Osteoblast (primary cell): ENCODE data around the gene PARP4. TPM values are rescaled to one million over a fixed set of nuclear protein-coding genes. Genes with fewer than 3 reads are reported as not detected.

Source experiments
- DNase-seq: peaks from one replicate; pipeline ENCODE4 v3.0.0; 2011; ENCODE audit warnings: low spot score, mixed read lengths; ENCODE audit not compliant: insufficient read length; ENCODE audit errors: missing footprints
- H2AFZ ChIP-seq: 2 replicates; pipeline ENCODE4 v1.6.0; 2011; ENCODE audit warnings: mild to moderate bottlenecking, low read length
- H3K27ac ChIP-seq: 2 replicates; pipeline ENCODE4 v1.5.1; 2011; ENCODE audit warnings: mild to moderate bottlenecking, low read depth, low read length, moderate library complexity
- H3K27me3 ChIP-seq: 2 replicates; pipeline ENCODE4 v1.6.0; 2012; ENCODE audit warnings: mild to moderate bottlenecking, control low read depth, inconsistent platforms, low read length, moderate library complexity; ENCODE audit not compliant: insufficient read depth
- H3K36me3 ChIP-seq: 2 replicates; pipeline ENCODE4 v1.5.1; 2011; ENCODE audit warnings: mild to moderate bottlenecking, low read length, control low read depth, moderate library complexity; ENCODE audit not compliant: insufficient read depth
- H3K4me1 ChIP-seq: 2 replicates; pipeline ENCODE4 v1.5.1; 2011; ENCODE audit warnings: mild to moderate bottlenecking, low read length, control low read depth, moderate library complexity; ENCODE audit not compliant: insufficient read depth
- H3K4me2 ChIP-seq: 2 replicates; pipeline ENCODE4 v1.6.0; 2011; ENCODE audit warnings: mild to moderate bottlenecking, low read length; ENCODE audit not compliant: insufficient read depth
- H3K4me3 ChIP-seq: fragments of 200-600 bp; sonication (generic); 3 replicates; pipeline ENCODE4 v1.5.1; 2012; ENCODE audit warnings: mild to moderate bottlenecking, low read length, inconsistent platforms; ENCODE audit not compliant: insufficient read depth
- H3K79me2 ChIP-seq: 2 replicates; pipeline ENCODE4 v1.6.0; 2012; ENCODE audit warnings: mild to moderate bottlenecking, low read length, control low read depth, inconsistent platforms; ENCODE audit not compliant: insufficient read depth
- H3K9me3 ChIP-seq: 2 replicates; pipeline ENCODE4 v1.5.1; 2011; ENCODE audit warnings: low read depth, low read length, control low read depth
- H4K20me1 ChIP-seq: 2 replicates; pipeline ENCODE4 v1.6.0; 2012; ENCODE audit warnings: mild to moderate bottlenecking, low read length, control low read depth; ENCODE audit not compliant: insufficient read depth
- CTCF ChIP-seq: IDR thresholded peaks from 2 replicates; pipeline ENCODE4 v1.5.1; 2011; ENCODE audit warnings: mild to moderate bottlenecking, low read depth, low read length, moderate library complexity; ENCODE audit errors: extremely low read depth
- total RNA-seq: library from RNA; depleted of rRNA; stranded (reverse); fragments of >200 nt; gene quantifications from 2 replicates; pipeline ENCODE4 v1.2.3, GENCODE V29; 2012

Gene PARP4
- total RNA-seq, 1 donor, result 63.0 TPM

- Histone ChIP-seq H4K20me1 (no peaks in the 10 kb centered on the region), H3K79me2 (no peaks in the 10 kb centered on the region), H3K9me3 (no peaks in the 10 kb centered on the region), H3K4me1 (no peaks in the 10 kb centered on the region), H3K4me3 (peak overlapping the region; percentile 58), H3K27ac (no peak overlapping the region), H2AFZ (no peak overlapping the region), H3K36me3 (no peaks in the 10 kb centered on the region), H3K4me2 (peak overlapping the region; percentile 67), H3K27me3 (peaks cover 22% of the 10 kb centered on the region)
- no peak for TF ChIP-seq CTCF
- DNase-seq, result no peak
Measured at GRCh38 chr13:24541127-24541475, 28.5 kb upstream of the PARP4 start.

- no peaks in the 10 kb centered on the region for H4K20me1 ChIP-seq
- no peaks in the 10 kb centered on the region for H3K9me3 ChIP-seq
- no peak overlapping the region for H3K4me3 ChIP-seq
- no peaks in the 10 kb centered on the region for H3K79me2 ChIP-seq
- no peak overlapping the region for H3K4me2 ChIP-seq
- no peaks in the 10 kb centered on the region for H3K4me1 ChIP-seq
- no peak overlapping the region for H2AFZ ChIP-seq
- no peak overlapping the region for H3K27ac ChIP-seq
- TF ChIP-seq CTCF, result no peak
- DNase-seq, result no peak
- peaks cover 25% of the 10 kb centered on the region for H3K27me3 ChIP-seq
- no peaks in the 10 kb centered on the region for H3K36me3 ChIP-seq
Measured at GRCh38 chr13:24540236-24541126, 27.9 kb upstream of the PARP4 start.

- Histone ChIP-seq H2AFZ (no peak overlapping the region), H3K27me3 (peaks cover 26% of the 10 kb centered on the region), H3K27ac (no peak overlapping the region), H3K4me3 (no peak overlapping the region), H3K9me3 (no peaks in the 10 kb centered on the region), H3K4me2 (no peak overlapping the region), H3K36me3 (no peaks in the 10 kb centered on the region), H4K20me1 (no peaks in the 10 kb centered on the region), H3K4me1 (no peaks in the 10 kb centered on the region), H3K79me2 (no peaks in the 10 kb centered on the region)
- no peak for DNase-seq
- TF ChIP-seq CTCF, result no peak
Measured at GRCh38 chr13:24539500-24540165, 27.1 kb upstream of the PARP4 start.

GRCh38 chr13:24529478-24529877 is 16.9 kb upstream of the PARP4 start:
- no peaks in the 10 kb centered on the region for H3K79me2 ChIP-seq
- peaks cover 18% of the 10 kb centered on the region for H3K27me3 ChIP-seq
- H3K4me1 ChIP-seq, result no peaks in the 10 kb centered on the region
- no peaks in the 10 kb centered on the region for H3K36me3 ChIP-seq
- H3K4me3 ChIP-seq, result no peak overlapping the region
- DNase-seq, result no peak
- no peak overlapping the region for H2AFZ ChIP-seq
- no peak overlapping the region for H3K4me2 ChIP-seq
- H4K20me1 ChIP-seq, result no peaks in the 10 kb centered on the region
- no peaks in the 10 kb centered on the region for H3K9me3 ChIP-seq
- no peak overlapping the region for H3K27ac ChIP-seq
- no peak for TF ChIP-seq CTCF
